OCI-LY1 (cell line): ENCODE results near the gene ZMIZ1.
"Not testable (repeated sequence)": the region's sequence is repeated elsewhere in the genome, so short reads cannot be mapped to it uniquely, and the experiment has no call there.

Experiments
- H2AFZ ChIP-seq: fragments of 200-600 bp; sonication (generic), shearing (Covaris generic); 2 replicates; pipeline ENCODE4 v1.6.0; 2014; ENCODE audit warnings: antibody characterized with exemption, mild to moderate bottlenecking, low read length
- H3F3A ChIP-seq: fragments of 200-600 bp; sonication (generic), shearing (Covaris generic); 2 replicates; pipeline ENCODE4 v1.6.0; 2014; ENCODE audit warnings: mild to moderate bottlenecking, antibody characterized with exemption, low read length, moderate library complexity; ENCODE audit not compliant: insufficient read depth
- H3K27ac ChIP-seq: fragments of 200-600 bp; sonication (generic); 2 replicates; pipeline ENCODE4 v1.5.1; 2014; ENCODE audit warnings: low read length, mixed run types, mild to moderate bottlenecking, low read depth; ENCODE audit not compliant: poor library complexity, severe bottlenecking
- H3K27me3 ChIP-seq: fragments of 200-600 bp; sonication (generic); 2 replicates; pipeline ENCODE4 v1.6.0; 2014; ENCODE audit warnings: antibody characterized with exemption, mild to moderate bottlenecking, low read length, moderate library complexity; ENCODE audit not compliant: insufficient read depth
- H3K36me3 ChIP-seq: fragments of 200-600 bp; sonication (generic); 2 replicates; pipeline ENCODE4 v1.6.1; 2014; ENCODE audit warnings: mild to moderate bottlenecking, antibody characterized with exemption, low read length, moderate library complexity, mixed read lengths; ENCODE audit not compliant: insufficient read depth
- H3K4me1 ChIP-seq: fragments of 200-600 bp; sonication (generic); 2 replicates; pipeline ENCODE4 v1.5.1; 2014; ENCODE audit warnings: mild to moderate bottlenecking, low read length, moderate library complexity; ENCODE audit not compliant: insufficient read depth, severe bottlenecking
- H3K4me2 ChIP-seq: fragments of 200-600 bp; sonication (generic), shearing (Covaris generic); 2 replicates; pipeline ENCODE4 v1.6.1; 2014; ENCODE audit warnings: low read length
- H3K4me3 ChIP-seq: fragments of 200-600 bp; sonication (generic); 2 replicates; pipeline ENCODE4 v1.5.1; 2014; ENCODE audit warnings: low read length, low read depth, mild to moderate bottlenecking, mixed read lengths; ENCODE audit not compliant: poor library complexity, severe bottlenecking
- H3K79me2 ChIP-seq: fragments of 200-600 bp; shearing (Covaris generic); 2 replicates; pipeline ENCODE4 v1.6.1; 2016; ENCODE audit warnings: mixed run types, low read length, mixed read lengths; ENCODE audit not compliant: insufficient read depth
- H3K9ac ChIP-seq: fragments of 200-600 bp; sonication (generic), shearing (Covaris generic); 2 replicates; pipeline ENCODE4 v1.6.1; 2014; ENCODE audit warnings: mild to moderate bottlenecking, low read length, mixed read lengths
- H3K9me2 ChIP-seq: fragments of 200-600 bp; sonication (generic), shearing (Covaris generic); 2 replicates; pipeline ENCODE4 v1.6.1; 2014; ENCODE audit warnings: low read depth, mild to moderate bottlenecking, low read length, mixed read lengths
- H3K9me3 ChIP-seq: fragments of 200-600 bp; shearing (Covaris generic); 2 replicates; pipeline ENCODE4 v1.6.1; 2014; ENCODE audit warnings: low read length, mixed read lengths
- H4K20me1 ChIP-seq: fragments of 200-600 bp; sonication (generic), shearing (Covaris generic); 2 replicates; pipeline ENCODE4 v1.6.0; 2016; ENCODE audit warnings: mild to moderate bottlenecking, low read length; ENCODE audit not compliant: insufficient read depth
- CTCF ChIP-seq: fragments of 200-600 bp; sonication (generic), shearing (Covaris generic); IDR thresholded peaks from 2 replicates; pipeline ENCODE4 v1.5.1; 2017; ENCODE audit warnings: mild to moderate bottlenecking, antibody characterized with exemption, low read length, moderate library complexity, mixed read lengths
- EZH2 ChIP-seq: fragments of 200-600 bp; sonication (generic), shearing (Covaris generic); IDR thresholded peaks from 2 replicates; pipeline ENCODE4 v1.8.0; 2017; ENCODE audit warnings: borderline replicate concordance, mixed run types, mild to moderate bottlenecking, antibody characterized with exemption, low read length, moderate library complexity, mixed read lengths

ZMIZ1 gene

GRCh38 chr10:79031723-79032122, 37.0 kb upstream of the ZMIZ1 start:
- H3K4me1 ChIP-seq: no peaks in the 10 kb centered on the region
- no peaks in the 10 kb centered on the region for H3K36me3 ChIP-seq
- no peaks in the 10 kb centered on the region for H4K20me1 ChIP-seq
- H3K9ac ChIP-seq: no peak overlapping the region
- no peak for TF ChIP-seq CTCF
- no peak for TF ChIP-seq EZH2
- no peak overlapping the region for H2AFZ ChIP-seq
- no peak overlapping the region for H3K4me2 ChIP-seq
- H3K27me3 ChIP-seq: 0 out of 2 replicates have a peak, but pooled peaks cover 6% of the 10 kb centered on the region
- no peak overlapping the region for H3K27ac ChIP-seq
- no peak overlapping the region for H3K4me3 ChIP-seq
- no peaks in the 10 kb centered on the region for H3K9me2 ChIP-seq
- H3K79me2 ChIP-seq: no peaks in the 10 kb centered on the region
- H3K9me3 ChIP-seq: no peaks in the 10 kb centered on the region
- no peaks in the 10 kb centered on the region for H3F3A ChIP-seq

DNA sequence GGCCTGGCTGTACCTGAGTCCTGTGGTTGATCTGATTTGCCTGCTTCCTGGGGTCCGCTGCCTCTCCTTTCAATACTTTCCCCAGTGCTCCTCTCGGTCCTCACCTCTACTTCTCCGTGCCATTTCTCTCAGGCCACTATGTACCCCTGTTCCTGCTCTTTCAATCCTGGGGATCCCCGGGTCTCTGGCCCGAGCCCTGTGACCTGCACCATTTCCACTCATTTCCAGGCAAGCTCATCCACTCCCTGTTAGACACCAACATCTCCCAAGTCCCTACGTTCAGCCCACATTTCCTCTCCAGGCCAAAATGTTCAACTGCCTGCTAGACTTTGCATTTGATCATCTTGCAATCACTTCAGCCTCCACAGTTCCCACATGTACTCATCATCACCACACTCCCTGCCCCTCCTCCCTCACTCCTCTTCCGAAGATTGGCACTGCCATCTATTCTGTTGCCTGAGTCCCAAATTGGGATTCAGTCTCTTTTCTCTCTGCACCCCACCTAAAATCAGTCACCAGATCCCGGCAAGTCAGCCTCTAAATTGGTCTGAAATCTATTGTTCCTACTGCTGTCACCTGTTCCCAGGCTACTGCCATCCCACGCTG, 34.4 kb upstream of the ZMIZ1 start:
- Histone ChIP-seq H3F3A (no peaks in the 10 kb centered on the region), H3K27ac (no peak overlapping the region), H2AFZ (no peak overlapping the region), H3K27me3 (0 out of 2 replicates have a peak, but pooled peaks cover 6% of the 10 kb centered on the region), H3K79me2 (no peaks in the 10 kb centered on the region), H4K20me1 (no peaks in the 10 kb centered on the region), H3K9ac (no peak overlapping the region), H3K9me3 (no peaks in the 10 kb centered on the region), H3K4me1 (no peaks in the 10 kb centered on the region), H3K9me2 (no peaks in the 10 kb centered on the region), H3K36me3 (no peaks in the 10 kb centered on the region), H3K4me2 (no peak overlapping the region), H3K4me3 (no peak overlapping the region)
- TF ChIP-seq EZH2: no peak
- TF ChIP-seq CTCF: no peak

DNA sequence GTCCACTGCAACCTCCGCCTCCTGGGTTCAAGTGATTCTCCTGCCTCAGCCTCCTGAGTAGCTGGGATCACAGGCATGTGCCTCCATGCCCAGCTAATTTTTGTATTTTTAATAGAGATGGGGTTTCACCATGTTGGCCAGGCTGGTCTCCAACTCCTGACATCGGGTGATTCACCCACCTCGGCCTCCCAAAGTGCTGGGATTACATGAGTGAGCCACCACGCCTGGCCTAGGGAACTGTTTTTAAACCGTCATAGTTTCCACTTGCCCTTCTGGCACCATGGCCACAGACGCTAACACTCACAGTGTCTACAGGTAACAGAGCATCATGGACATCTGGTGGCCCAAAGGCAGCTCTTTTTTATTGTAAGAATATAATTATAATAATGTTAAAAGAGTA, 32.4 kb upstream of the ZMIZ1 start:
- H3K4me3 ChIP-seq, H3K9me2 ChIP-seq, H2AFZ ChIP-seq, H3K79me2 ChIP-seq, H3K9ac ChIP-seq, H3K4me1 ChIP-seq, H4K20me1 ChIP-seq, H3F3A ChIP-seq, H3K9me3 ChIP-seq, H3K27me3 ChIP-seq, H3K36me3 ChIP-seq, H3K27ac ChIP-seq, H3K4me2 ChIP-seq: not testable (repeated sequence)
